ENCODE measurements around the gene UBE2B. TPM values are rescaled to one million over a fixed set of nuclear protein-coding genes. Genes with fewer than 3 reads are reported as not detected.
"Not testable (repeated sequence)": the region's sequence is repeated elsewhere in the genome, so short reads cannot be mapped to it uniquely, and the experiment has no call there.

UBE2B gene
- total RNA-seq, 1 donor from 2014 or later: 97.2 TPM

DNA sequence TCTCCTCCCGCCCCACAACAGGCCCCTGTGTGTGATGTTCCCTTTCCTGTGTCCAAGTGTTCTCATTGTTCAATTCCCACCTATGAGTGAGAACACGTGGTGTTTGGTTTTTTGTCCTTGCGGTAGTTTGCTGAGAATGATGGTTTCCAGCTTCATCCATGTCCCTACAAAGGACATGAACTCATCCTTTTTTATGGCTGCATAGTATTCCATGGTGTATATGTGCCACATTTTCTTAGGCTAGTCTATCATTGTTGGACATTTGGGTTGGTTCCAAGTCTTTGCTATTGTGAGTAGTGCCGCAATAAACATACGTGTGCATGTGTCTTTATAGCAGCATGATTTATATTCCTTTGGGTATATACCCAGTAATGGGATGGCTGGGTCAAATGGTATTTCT, 2.3 kb downstream of the UBE2B start:
- Mint-ChIP-seq H3K4me3 (ENCODE audit: low read depth) (peak overlapping the region; percentile 75), H3K36me3 (ENCODE audit: low read depth) (peaks cover 48% of the 10 kb centered on the region), H3K4me1 (ENCODE audit: low read depth) (peaks cover 41% of the 10 kb centered on the region)
- H3K9me3 Mint-ChIP-seq; H3K27me3 Mint-ChIP-seq (ENCODE audit: low read depth); DNase-seq (ENCODE audit: low spot score); H3K27ac Mint-ChIP-seq: not testable (repeated sequence)
- intact Hi-C loops (cut with micrococcal nuclease): loop anchor here (5.0 to 10.0 kb wide), 4 partner anchors 196 to 531 kb away; partner anchors contain the start of genes CAMLG, PCBD2 and SKP1

DNA sequence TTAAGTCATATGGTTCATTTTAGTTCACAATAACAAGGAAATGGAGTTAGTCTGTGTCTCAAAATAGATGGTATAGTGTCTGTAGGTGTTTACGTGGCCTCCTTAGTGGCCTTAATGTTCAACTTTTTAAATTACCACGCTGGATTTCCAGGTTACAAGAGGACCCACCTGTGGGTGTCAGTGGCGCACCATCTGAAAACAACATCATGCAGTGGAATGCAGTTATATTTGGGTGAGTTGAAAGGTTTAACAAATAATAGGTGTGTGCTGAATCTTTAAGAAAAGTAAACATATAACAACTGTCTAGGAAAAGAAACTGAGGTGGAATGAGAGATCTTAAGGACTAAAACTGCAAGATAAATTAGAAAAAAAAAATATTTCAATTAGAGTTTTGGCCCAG, 2.9 kb downstream of the UBE2B start:
- Mint-ChIP-seq H3K9me3 (no peaks in the 10 kb centered on the region), H3K4me1 (ENCODE audit: low read depth) (peaks cover 42% of the 10 kb centered on the region), H3K27me3 (ENCODE audit: low read depth) (no peaks in the 10 kb centered on the region), H3K27ac (no peak overlapping the region), H3K4me3 (ENCODE audit: low read depth) (no peak overlapping the region), H3K36me3 (ENCODE audit: low read depth) (peaks cover 52% of the 10 kb centered on the region)
- intact Hi-C loops (cut with micrococcal nuclease): loop anchor here (5.0 to 10.0 kb wide), 4 partner anchors 197 to 531 kb away; partner anchors contain the start of genes CAMLG, PCBD2 and SKP1
- DNase-seq (ENCODE audit: low spot score): no peak

DNA sequence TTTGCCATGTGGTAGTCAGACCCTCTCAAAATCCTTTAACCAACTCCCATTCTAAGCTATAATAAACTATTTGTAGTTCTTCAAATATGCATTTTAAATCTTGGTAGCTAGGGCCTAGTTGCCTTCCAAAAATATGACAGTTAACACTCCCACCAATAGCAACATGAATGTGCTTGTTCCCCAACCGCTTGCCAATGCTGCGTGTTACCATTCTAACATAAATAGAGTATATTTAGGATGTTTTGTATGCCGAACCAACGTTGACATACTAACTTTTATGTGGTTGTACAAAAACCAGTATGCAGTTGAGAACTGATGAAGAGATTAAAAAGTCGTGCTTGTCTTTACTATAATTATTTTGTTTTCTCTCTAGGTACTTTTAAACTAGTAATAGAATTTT, 9.0 kb downstream of the UBE2B start:
- DNase-seq (ENCODE audit: low spot score): no peak
- Mint-ChIP-seq H3K9me3 (no peaks in the 10 kb centered on the region), H3K4me3 (ENCODE audit: low read depth) (peak overlapping the region; percentile 35), H3K36me3 (ENCODE audit: low read depth) (peaks cover 68% of the 10 kb centered on the region), H3K27me3 (ENCODE audit: low read depth) (no peaks in the 10 kb centered on the region), H3K4me1 (ENCODE audit: low read depth) (peaks cover 29% of the 10 kb centered on the region), H3K27ac (peak overlapping the region; percentile 51)
- intact Hi-C loops (cut with micrococcal nuclease): loop anchor here (10.0 kb wide), 1 partner anchor 76 kb away; no protein-coding TSS in a partner anchor

DNA sequence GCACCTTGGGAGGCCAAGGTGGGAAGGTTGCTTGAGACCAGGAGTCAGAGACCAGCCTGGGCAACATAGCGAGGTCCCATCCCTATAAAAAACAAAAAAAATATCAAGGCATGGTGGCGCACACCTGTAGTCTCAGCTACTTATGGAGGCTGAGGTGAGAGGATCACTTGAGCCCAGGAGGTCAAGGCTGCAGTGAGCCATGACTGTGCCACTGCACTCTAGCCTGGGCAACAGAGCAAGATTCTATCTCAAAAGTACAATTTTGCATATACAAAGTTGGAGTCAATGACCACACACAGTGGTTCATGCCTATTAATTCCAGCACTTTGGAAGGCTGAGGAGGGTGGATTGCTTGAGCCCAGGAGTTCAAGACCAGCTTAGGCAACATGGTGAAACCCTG, 10.8 kb downstream of the UBE2B start:
- Mint-ChIP-seq H3K36me3 (ENCODE audit: low read depth) (peaks cover 68% of the 10 kb centered on the region), H3K4me1 (ENCODE audit: low read depth) (peaks cover 24% of the 10 kb centered on the region)
- not testable (repeated sequence) for H3K27me3 Mint-ChIP-seq (ENCODE audit: low read depth); H3K9me3 Mint-ChIP-seq; DNase-seq (ENCODE audit: low spot score); H3K4me3 Mint-ChIP-seq (ENCODE audit: low read depth); H3K27ac Mint-ChIP-seq
- intact Hi-C loops (cut with micrococcal nuclease): loop anchor here (10.0 kb wide), 1 partner anchor 77 kb away; no protein-coding TSS in a partner anchor

DNA sequence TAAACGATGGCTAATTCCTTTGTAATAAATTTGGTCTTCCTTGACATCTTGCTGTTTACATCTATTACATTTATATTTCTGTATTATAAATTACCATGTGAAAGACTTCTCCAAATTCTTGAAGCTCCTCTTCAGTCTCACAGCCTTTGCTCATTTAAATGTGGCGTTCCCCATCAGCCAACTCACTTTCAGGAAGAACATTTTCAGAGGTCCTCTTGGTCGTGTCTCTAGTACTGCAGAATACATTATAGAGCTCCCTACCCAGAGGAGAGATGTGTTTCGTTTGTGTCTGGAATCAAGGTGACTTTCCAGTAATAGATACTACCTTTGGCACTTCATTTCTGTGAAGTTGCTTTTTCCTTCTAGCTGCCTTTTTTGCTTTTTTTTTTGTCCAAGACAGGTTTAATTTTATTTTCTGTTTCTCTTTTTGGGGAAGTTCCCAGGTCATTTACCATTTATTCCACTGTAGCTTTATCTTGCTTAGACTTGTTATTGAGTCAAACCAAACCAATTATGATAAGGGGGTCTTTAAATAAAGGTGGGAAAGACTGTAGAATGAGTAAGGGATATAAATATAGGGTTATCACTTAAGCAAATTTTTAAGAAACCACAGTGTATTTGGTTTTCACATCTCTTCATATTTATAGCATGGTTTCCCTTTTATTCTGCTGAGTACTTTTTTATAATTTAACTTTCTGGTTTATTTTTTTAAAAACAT, 12.8 kb downstream of the UBE2B start:
- peaks cover 17% of the 10 kb centered on the region for H3K4me1 Mint-ChIP-seq (ENCODE audit: low read depth)
- no peak for DNase-seq (ENCODE audit: low spot score)
- intact Hi-C loops (cut with micrococcal nuclease): loop anchor here (10.0 kb wide), 1 partner anchor 79 kb away; no protein-coding TSS in a partner anchor
- H3K4me3 Mint-ChIP-seq (ENCODE audit: low read depth): no peak overlapping the region
- no peaks in the 10 kb centered on the region for H3K27me3 Mint-ChIP-seq (ENCODE audit: low read depth)
- H3K27ac Mint-ChIP-seq: peak overlapping the region; percentile 81
- no peaks in the 10 kb centered on the region for H3K9me3 Mint-ChIP-seq
- peaks cover 69% of the 10 kb centered on the region for H3K36me3 Mint-ChIP-seq (ENCODE audit: low read depth)

DNA sequence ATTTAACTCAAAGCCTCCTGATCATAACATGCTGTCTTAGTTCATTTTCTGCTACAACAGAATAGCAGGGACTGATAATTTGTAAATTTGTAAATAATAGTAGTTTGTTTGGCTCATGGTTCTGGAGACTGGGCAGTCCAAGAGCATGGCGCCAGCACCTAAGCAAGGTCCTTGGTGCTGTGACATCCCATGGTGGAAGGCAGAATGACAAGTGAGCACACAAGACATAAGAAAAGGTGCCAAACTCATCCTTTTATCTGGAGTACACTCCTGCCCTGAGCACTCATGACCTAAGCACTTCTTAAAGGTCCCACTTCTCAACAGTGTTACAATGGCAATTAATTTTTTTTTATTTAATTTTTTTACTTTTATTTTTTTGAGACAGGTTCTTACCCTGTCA, 16.1 kb downstream of the UBE2B start:
- Mint-ChIP-seq H3K27ac (no peak overlapping the region), H3K9me3 (no peaks in the 10 kb centered on the region), H3K27me3 (ENCODE audit: low read depth) (no peaks in the 10 kb centered on the region), H3K36me3 (ENCODE audit: low read depth) (peaks cover 71% of the 10 kb centered on the region), H3K4me3 (ENCODE audit: low read depth) (no peak overlapping the region), H3K4me1 (ENCODE audit: low read depth) (peaks cover 13% of the 10 kb centered on the region)
- intact Hi-C loops (cut with micrococcal nuclease): loop anchor here (10.0 kb wide), 1 partner anchor 83 kb away; no protein-coding TSS in a partner anchor
- DNase-seq (ENCODE audit: low spot score): no peak

DNA sequence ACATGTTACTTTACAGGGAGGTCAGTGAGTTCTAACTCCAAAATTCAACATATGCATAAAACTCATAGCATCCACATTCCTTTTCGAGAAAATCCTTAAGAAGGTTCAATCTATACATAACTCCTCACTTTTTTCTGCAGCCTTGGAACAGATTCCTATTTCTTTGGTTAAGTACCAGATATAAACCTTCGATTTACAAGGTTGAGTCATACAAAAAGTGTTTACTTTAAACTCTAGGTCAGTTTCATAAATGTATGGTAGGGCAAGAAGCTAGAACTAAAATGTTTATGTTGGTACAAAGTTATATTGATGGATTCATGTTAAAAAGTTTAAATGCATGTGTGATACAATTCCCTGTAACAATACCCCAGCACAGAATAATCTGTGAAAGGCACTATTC, 20.9 kb downstream of the UBE2B start:
- intact Hi-C loops (cut with micrococcal nuclease): no loop called here
- Mint-ChIP-seq H3K27ac (no peak overlapping the region), H3K4me3 (ENCODE audit: low read depth) (no peak overlapping the region), H3K4me1 (ENCODE audit: low read depth) (peaks cover 6% of the 10 kb centered on the region), H3K27me3 (ENCODE audit: low read depth) (no peaks in the 10 kb centered on the region), H3K9me3 (no peaks in the 10 kb centered on the region), H3K36me3 (ENCODE audit: low read depth) (peaks cover 58% of the 10 kb centered on the region)
- DNase-seq (ENCODE audit: low spot score): no peak

DNA sequence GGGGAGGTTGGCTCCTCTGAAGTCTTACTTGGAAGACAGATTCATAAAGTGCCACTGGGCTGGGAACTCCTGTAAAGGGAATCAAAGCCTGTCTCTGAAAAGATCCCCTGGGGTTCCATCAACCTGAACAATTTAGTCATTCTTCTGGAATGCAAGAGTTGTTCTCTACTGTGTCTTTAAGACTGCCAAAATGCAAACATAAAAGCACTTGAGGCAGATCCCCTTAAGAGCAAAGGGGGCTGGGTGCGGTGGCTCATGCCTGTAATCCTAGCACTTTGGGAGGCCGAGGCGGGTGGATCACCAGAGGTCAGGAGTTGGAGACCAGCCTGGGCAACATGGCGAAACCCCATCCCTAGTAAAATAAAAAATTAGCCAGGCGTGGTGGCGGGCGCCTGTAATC, 23.6 kb downstream of the UBE2B start:
- Mint-ChIP-seq H3K27ac (no peak overlapping the region), H3K27me3 (ENCODE audit: low read depth) (no peaks in the 10 kb centered on the region), H3K9me3 (no peaks in the 10 kb centered on the region), H3K4me3 (ENCODE audit: low read depth) (no peak overlapping the region), H3K4me1 (ENCODE audit: low read depth) (peaks cover 6% of the 10 kb centered on the region), H3K36me3 (ENCODE audit: low read depth) (peaks cover 64% of the 10 kb centered on the region)
- DNase-seq (ENCODE audit: low spot score): no peak
- intact Hi-C loops (cut with micrococcal nuclease): no loop called here

DNA sequence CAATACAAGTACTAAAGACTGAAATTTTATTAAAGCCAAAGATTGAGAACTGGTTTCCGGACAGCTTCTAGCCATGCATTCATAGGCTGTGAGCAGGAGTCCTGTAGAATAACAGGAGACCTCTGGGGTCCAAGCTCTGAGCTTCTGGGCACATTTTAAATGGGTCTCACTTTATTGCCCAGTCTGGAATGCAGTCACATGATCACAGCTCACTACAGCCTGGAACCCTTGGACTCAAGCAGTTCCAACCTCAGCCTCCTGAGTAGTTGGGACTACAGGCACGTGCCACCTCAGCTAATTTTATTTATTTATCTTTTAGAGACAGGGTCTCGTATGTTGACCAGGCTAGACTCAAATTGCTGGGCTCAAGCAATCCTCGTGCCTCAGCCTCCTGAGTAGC, 24.9 kb downstream of the UBE2B start:
- no peak for DNase-seq (ENCODE audit: low spot score)
- Mint-ChIP-seq H3K27ac (no peak overlapping the region), H3K4me3 (ENCODE audit: low read depth) (no peak overlapping the region), H3K36me3 (ENCODE audit: low read depth) (peaks cover 56% of the 10 kb centered on the region), H3K4me1 (ENCODE audit: low read depth) (peaks cover 6% of the 10 kb centered on the region), H3K9me3 (no peaks in the 10 kb centered on the region), H3K27me3 (ENCODE audit: low read depth) (no peaks in the 10 kb centered on the region)
- intact Hi-C loops (cut with micrococcal nuclease): no loop called here

DNA sequence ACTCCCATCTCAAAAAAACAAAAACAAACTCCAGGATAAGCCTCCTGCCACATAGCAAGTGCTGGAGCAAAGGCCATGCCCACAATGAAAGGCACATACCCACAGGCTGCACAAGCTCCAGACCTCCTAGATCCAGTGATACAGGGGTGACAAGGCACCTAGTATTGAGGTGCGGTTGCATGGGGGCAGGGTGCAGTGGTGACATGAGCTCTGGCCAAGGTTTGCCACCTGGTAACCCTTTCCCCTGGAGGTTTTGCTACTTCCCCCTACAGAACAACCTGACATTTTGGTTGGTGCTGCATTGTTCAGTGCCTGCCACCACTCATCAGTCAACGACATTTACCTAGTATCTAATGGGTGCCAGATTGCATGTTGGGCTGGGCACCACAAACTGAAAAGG, 25.8 kb downstream of the UBE2B start:
- H3K4me3 Mint-ChIP-seq (ENCODE audit: low read depth): no peak overlapping the region
- H3K9me3 Mint-ChIP-seq: no peaks in the 10 kb centered on the region
- intact Hi-C loops (cut with micrococcal nuclease): no loop called here
- H3K36me3 Mint-ChIP-seq (ENCODE audit: low read depth): peaks cover 54% of the 10 kb centered on the region
- no peak overlapping the region for H3K27ac Mint-ChIP-seq
- no peaks in the 10 kb centered on the region for H3K27me3 Mint-ChIP-seq (ENCODE audit: low read depth)
- DNase-seq (ENCODE audit: low spot score): no peak
- peaks cover 4% of the 10 kb centered on the region for H3K4me1 Mint-ChIP-seq (ENCODE audit: low read depth)

DNA sequence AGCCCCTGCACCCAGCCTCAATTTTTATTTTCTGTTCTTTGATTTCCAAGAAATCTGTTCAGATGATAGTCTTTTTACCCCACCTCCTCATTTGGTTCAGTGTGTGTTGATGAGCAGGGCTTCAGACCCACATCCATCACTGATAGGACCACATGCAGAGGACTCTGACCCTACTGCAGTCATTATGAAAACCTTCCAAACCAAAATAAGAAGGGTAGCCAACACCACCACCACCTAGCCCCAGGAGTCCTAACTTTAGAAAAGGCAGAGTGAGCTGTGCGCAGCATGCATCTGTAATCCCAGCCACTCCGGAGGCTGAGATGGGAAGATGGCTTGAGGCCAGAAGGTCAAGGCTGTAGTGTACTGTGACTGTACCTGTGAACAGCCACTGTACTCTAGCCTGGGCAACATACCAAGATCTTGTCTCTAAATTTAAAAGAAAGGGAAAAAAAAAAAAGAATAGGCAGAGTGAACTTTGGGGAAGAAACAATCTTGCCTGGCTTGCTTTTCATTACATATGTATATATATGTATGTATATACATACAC, 27.3 kb downstream of the UBE2B start:
- Mint-ChIP-seq H3K9me3 (no peaks in the 10 kb centered on the region), H3K36me3 (ENCODE audit: low read depth) (peaks cover 51% of the 10 kb centered on the region), H3K27me3 (ENCODE audit: low read depth) (no peaks in the 10 kb centered on the region), H3K4me3 (ENCODE audit: low read depth) (no peak overlapping the region), H3K27ac (no peak overlapping the region), H3K4me1 (ENCODE audit: low read depth) (no peaks in the 10 kb centered on the region)
- DNase-seq (ENCODE audit: low spot score): no peak
- intact Hi-C loops (cut with micrococcal nuclease): no loop called here

DNA sequence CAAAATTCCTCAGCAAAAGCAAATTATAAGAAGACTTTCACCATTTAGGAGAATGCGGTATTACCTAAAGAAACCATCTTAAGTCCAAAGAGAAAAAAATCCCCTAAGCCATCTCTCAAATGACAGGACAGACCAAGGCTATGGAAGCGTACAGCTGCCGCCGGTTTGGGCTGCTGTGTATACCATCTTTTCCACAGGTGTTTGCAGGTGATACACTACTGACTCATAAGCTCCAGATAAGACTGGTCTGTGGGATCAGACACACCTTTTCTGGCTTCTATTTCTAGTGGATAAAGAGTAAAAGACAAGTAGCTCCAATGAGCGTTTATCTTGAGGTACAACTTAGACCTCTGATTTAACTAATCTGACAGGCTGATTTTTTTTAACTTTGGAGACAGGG, 32.6 kb downstream of the UBE2B start:
- DNase-seq (ENCODE audit: low spot score): no peak
- Mint-ChIP-seq H3K9me3 (no peaks in the 10 kb centered on the region), H3K4me3 (ENCODE audit: low read depth) (no peak overlapping the region), H3K27ac (no peak overlapping the region), H3K36me3 (ENCODE audit: low read depth) (peaks cover 36% of the 10 kb centered on the region), H3K4me1 (ENCODE audit: low read depth) (peaks cover 3% of the 10 kb centered on the region), H3K27me3 (ENCODE audit: low read depth) (no peaks in the 10 kb centered on the region)
- intact Hi-C loops (cut with micrococcal nuclease): no loop called here

DNA sequence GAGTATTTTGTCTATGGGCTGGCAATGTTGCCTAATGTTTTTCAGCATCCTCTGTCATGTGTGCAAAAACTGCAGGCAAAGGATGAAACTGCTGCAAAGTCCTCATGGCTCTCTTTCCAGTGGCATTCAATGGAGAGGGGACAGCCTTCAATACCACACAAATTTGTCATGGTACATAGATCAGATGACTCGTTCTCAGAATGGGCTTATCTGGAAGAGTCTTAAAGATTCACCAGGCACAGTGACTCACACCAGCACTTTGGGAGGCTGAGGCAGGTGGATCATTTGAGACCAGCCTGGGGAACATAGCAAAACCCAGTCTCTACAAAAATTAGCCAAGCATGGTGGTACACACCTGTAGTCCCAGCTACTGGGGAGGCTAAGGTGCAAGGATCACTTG, 35.0 kb downstream of the UBE2B start:
- no peaks in the 10 kb centered on the region for H3K9me3 Mint-ChIP-seq
- no peak overlapping the region for H3K4me3 Mint-ChIP-seq (ENCODE audit: low read depth)
- DNase-seq (ENCODE audit: low spot score): no peak
- intact Hi-C loops (cut with micrococcal nuclease): no loop called here
- peaks cover 35% of the 10 kb centered on the region for H3K36me3 Mint-ChIP-seq (ENCODE audit: low read depth)
- peaks cover 19% of the 10 kb centered on the region for H3K4me1 Mint-ChIP-seq (ENCODE audit: low read depth)
- H3K27ac Mint-ChIP-seq: no peak overlapping the region
- H3K27me3 Mint-ChIP-seq (ENCODE audit: low read depth): no peaks in the 10 kb centered on the region
